ENCODE measurements around the gene BLMH. TPM values are rescaled to one million over a fixed set of nuclear protein-coding genes. Genes with fewer than 3 reads are reported as not detected.

BLMH gene
- total and polyA plus RNA-seq, 2 donors (not counting 3 experiments of a cell fraction or from before 2014, with no cell fraction given), result 24.6 to 65.8 TPM

DNA sequence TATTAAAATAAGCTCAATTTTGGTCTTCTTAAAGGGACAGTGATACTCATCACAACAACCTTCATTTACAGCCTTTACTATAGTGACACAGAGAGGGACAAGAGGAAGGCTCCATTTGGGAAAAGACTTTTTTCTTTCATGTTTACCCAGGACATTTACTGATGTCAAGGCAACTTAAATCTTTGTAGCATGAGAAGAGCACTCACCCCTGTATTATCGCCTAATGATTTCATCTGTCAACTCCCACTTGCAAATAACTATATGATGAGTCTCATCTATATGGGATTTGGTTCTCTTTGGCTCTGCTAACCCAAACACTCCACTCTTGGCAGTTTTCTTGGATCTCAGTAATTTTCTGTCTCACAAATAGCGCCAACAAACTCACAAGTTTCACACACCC, 24.1 kb downstream of the BLMH start:
- no peak overlapping the region for H3K4me2 ChIP-seq (ENCODE audit: insufficient read depth, low read length)
- H3K9me1 ChIP-seq (replicated peaks; ENCODE audit: control insufficient read depth, extremely low read depth, insufficient read depth, low read length), result no peaks in the 10 kb centered on the region
- H3K27ac ChIP-seq (ENCODE audit: insufficient read depth, low read depth, low read length), result no peak overlapping the region
- no peak for TF ChIP-seq MAX (IDR thresholded peaks at IDR 0.05; ENCODE audit: insufficient read depth, insufficient read length)
- TF ChIP-seq EZH2 (IDR thresholded peaks at IDR 0.05; ENCODE audit: borderline replicate concordance, low read depth, low read length, severe bottlenecking), result no peak
- no peak for TF ChIP-seq GATA2 (IDR thresholded peaks at IDR 0.05; ENCODE audit: insufficient read depth, insufficient read length, low read depth, low read length)
- no peak for TF ChIP-seq CTCF (IDR thresholded peaks at IDR 0.05; ENCODE audit: extremely low read depth in 1 of 2, insufficient read depth in 1 of 2, low read depth in 1 of 2, low read length in 2 of 2)
- no peak for TF ChIP-seq POLR2A (IDR thresholded peaks at IDR 0.05; ENCODE audit: low read depth, low read length)
- TF ChIP-seq JUN (IDR thresholded peaks at IDR 0.05; ENCODE audit: borderline replicate concordance, insufficient read depth, insufficient read length, low read depth), result no peak
- TF ChIP-seq FOS (IDR thresholded peaks at IDR 0.05; ENCODE audit: borderline replicate concordance, insufficient read depth, low read length), result no peak
- TF ChIP-seq POLR2AphosphoS5 (IDR thresholded peaks at IDR 0.05; ENCODE audit: insufficient read depth, low read depth, low read length), result no peak
- no peak for TF ChIP-seq MYC (IDR thresholded peaks at IDR 0.05; ENCODE audit: low read depth, low read length)
- no peak for FAIRE-seq
- intact Hi-C loops (cut with micrococcal nuclease) (no loop called here), dilution Hi-C loops (cut with MboI; ENCODE audit: extremely low pct_ligation_motif_present, low sequenced_read_pairs) (no loop called here)
- no peaks in the 10 kb centered on the region for H3K27me3 ChIP-seq (ENCODE audit: control insufficient read depth in 2 of 2, insufficient read depth in 2 of 2, low read length in 2 of 2)
- H4K20me1 ChIP-seq (replicated peaks; ENCODE audit: control insufficient read depth, extremely low read depth, insufficient read depth, low read length), result no peaks in the 10 kb centered on the region
- ChIA-PET POLR2A (no interaction called here), CTCF (interaction anchor here (1.9 to 3.4 kb wide), 2 partner anchors 143 to 163 kb away, joined by 6 to 15 read pairs; no protein-coding TSS in a partner anchor)
- H3K4me1 ChIP-seq (ENCODE audit: control insufficient read depth, extremely low read depth, insufficient read depth, low read length), result peaks cover 29% of the 10 kb centered on the region
- peaks cover 10 to 16% of the 10 kb centered on the region in 2 experiments for H3K36me3 ChIP-seq (ENCODE audit: control insufficient read depth in 2 of 2, extremely low read depth in 1 of 2, insufficient read depth in 2 of 2, low read length in 2 of 2)
- H3K9ac ChIP-seq (replicated peaks; ENCODE audit: extremely low read depth, insufficient read depth, low read length), result no peak overlapping the region
- no peak overlapping the region for H2AFZ ChIP-seq (ENCODE audit: low read depth, low read length)
- H3K79me2 ChIP-seq (ENCODE audit: control insufficient read depth, insufficient read depth, low read length), result peaks cover 3% of the 10 kb centered on the region
- no peak for DNase-seq (ENCODE audit: low read depth, low spot score)
- no peak overlapping the region for H3K4me3 ChIP-seq (replicated peaks in 1 of 3; ENCODE audit: insufficient read depth in 1 of 3, low read depth in 1 of 3, low read length in 3 of 3)
- BruUV-seq (replicated peaks), result no TSS peak
- no peaks in the 10 kb centered on the region for H3K9me3 ChIP-seq (replicated peaks; ENCODE audit: control insufficient read depth, insufficient read depth, low read length)

Measured in endothelial cell of umbilical vein (primary cell).